Body of pancreas (tissue), 4 donors: ENCODE results near the gene SLC9A1. TPM values are rescaled to one million over a fixed set of nuclear protein-coding genes. Genes with fewer than 3 reads are reported as not detected.

Experiments used
- ATAC-seq: fragments of 150-250 bp; one replicate; pipeline ENCODE4 v1.9.1; 2016
- DNase-seq, 4 donors: peaks; one replicate each; pipeline ENCODE4 v3.0.0-alpha.2; 2019
- H3K27ac ChIP-seq, 4 donors: fragments of 200-600 bp; sonication (generic); 1 replicate in 3 of 4; 2 replicates in 1 of 4; pipeline versions ENCODE4 v1.5.1 to v1.6.1; 2016 to 2019; ENCODE audit warnings: mild to moderate bottlenecking in 1 of 4, mixed read lengths in 1 of 4, moderate library complexity in 1 of 4
- H3K27me3 ChIP-seq, 2 donors: fragments of 200-600 bp; sonication (generic); one replicate each; pipeline ENCODE4 v1.6.0; 2016; ENCODE audit warnings: mild to moderate bottlenecking in 1 of 2
- H3K36me3 ChIP-seq, 2 donors: fragments of 200-600 bp; sonication (generic); replicated peaks in 1 of 2; 2 replicates each; pipeline ENCODE4 v1.5.1; 2016; ENCODE audit warnings: low read depth in 2 of 2; ENCODE audit not compliant: insufficient read depth in 1 of 2
- H3K4me1 ChIP-seq: fragments of 200-600 bp; sonication (generic); one replicate; pipeline ENCODE4 v1.6.0; 2016
- H3K4me3 ChIP-seq, 2 donors: fragments of 200-600 bp; sonication (generic); 1 replicate in 1 of 2; 2 replicates in 1 of 2; pipeline ENCODE4 v1.5.1; 2016 to 2019
- H3K9me3 ChIP-seq, 3 donors: fragments of 200-600 bp; sonication (generic); 1 replicate in 2 of 3; 2 replicates in 1 of 3; pipeline ENCODE4 v1.5.1; 2016
- CTCF ChIP-seq, 7 experiments: fragments of 450-650 bp in 4 of 7; fragments of 200-600 bp in 3 of 7; sonication (generic) in 3 of 7; IDR thresholded peaks; one replicate each; pipeline ENCODE4 v1.5.1; 2016 to 2019; ENCODE audit warnings: antibody characterized with exemption in 7 of 7
- POLR2A ChIP-seq, 3 donors: fragments of 450-650 bp; IDR thresholded peaks; one replicate each; pipeline ENCODE4 v1.6.1; 2016; ENCODE audit warnings: antibody characterized with exemption in 3 of 3, mild to moderate bottlenecking in 2 of 3
- WGBS, 2 donors: methylation state at CpG; one replicate each; pipeline ENCODE4 v1.1.5; 2017; 5-methylcytosine and 5-hydroxymethylcytosine counted together
- intact Hi-C: fragments of 100-400 bp; cut with DNase I; formaldehyde crosslinking; loops from one replicate; pipeline ENCODE4 v1.15.1; 2023
- total RNA-seq, 2 donors: library from RNA; depleted of rRNA; stranded (reverse); fragments of >200 nt; gene quantifications; one replicate each; pipeline ENCODE4 v1.1.0, GENCODE V29; 2016

SLC9A1 gene
- total RNA-seq, 2 donors from 2014 or later = 6.9 to 7.8 TPM

GRCh38 chr1:27150183-27150582 lies 4.7 kb downstream of the SLC9A1 start:
- ATAC-seq = no peak
- DNase-seq = no peak
- H3K9me3 ChIP-seq = no peaks in the 10 kb centered on the region
- no peaks in the 10 kb centered on the region for H3K36me3 ChIP-seq
- H3K27me3 ChIP-seq = no peaks in the 10 kb centered on the region
- H3K4me1 ChIP-seq = peaks cover 42% of the 10 kb centered on the region
- H3K27ac ChIP-seq = no peak overlapping the region
- TF ChIP-seq CTCF (IDR thresholded peaks at IDR 0.05) = no peak
- TF ChIP-seq POLR2A (IDR thresholded peaks at IDR 0.05) = no peak
- intact Hi-C loops = no loop called here
- H3K4me3 ChIP-seq = no peak overlapping the region
- 62 to 64% methylated on average over 3 of the region's 3 CpGs for WGBS, 2 donors

GRCh38 chr1:27149762-27150113 lies 5.2 kb downstream of the SLC9A1 start:
- TF ChIP-seq CTCF (IDR thresholded peaks at IDR 0.05) (no peak), POLR2A (IDR thresholded peaks at IDR 0.05) (no peak)
- WGBS, 2 donors = 81 to 84% methylated on average over 4 of the region's 4 CpGs
- no peaks in the 10 kb centered on the region for H3K36me3 ChIP-seq
- no peaks in the 10 kb centered on the region for H3K27me3 ChIP-seq
- DNase-seq (no peak), ATAC-seq (no peak)
- H3K4me1 ChIP-seq = peaks cover 42% of the 10 kb centered on the region
- H3K9me3 ChIP-seq = no peaks in the 10 kb centered on the region
- H3K4me3 ChIP-seq = no peak overlapping the region
- intact Hi-C loops = no loop called here
- H3K27ac ChIP-seq = no peak overlapping the region

GRCh38 chr1:27149084-27149761 lies 5.7 kb downstream of the SLC9A1 start:
- TF ChIP-seq POLR2A (IDR thresholded peaks at IDR 0.05) (no peak), CTCF (IDR thresholded peaks at IDR 0.05) (no peak)
- Histone ChIP-seq H3K9me3 (no peaks in the 10 kb centered on the region), H3K4me3 (no peak overlapping the region), H3K27me3 (no peaks in the 10 kb centered on the region), H3K27ac (no peak overlapping the region), H3K36me3 (no peaks in the 10 kb centered on the region), H3K4me1 (peaks cover 44% of the 10 kb centered on the region)
- intact Hi-C loops = no loop called here
- no peak for ATAC-seq
- WGBS, 2 donors = 67 to 77% methylated on average over 8 of the region's 8 CpGs
- no peak for DNase-seq

GRCh38 chr1:27148591-27148990 lies 6.3 kb downstream of the SLC9A1 start:
- 95% methylated on average over 2 of the region's 2 CpGs; no CpG with 5 or more reads in 1 of the 2 donors for WGBS, 2 donors

More at GRCh38 chr1:27148591-27148990, 6.3 kb downstream of the SLC9A1 start:
- no peak for ATAC-seq
- Histone ChIP-seq H3K27me3 (no peaks in the 10 kb centered on the region), H3K4me3 (no peak overlapping the region), H3K4me1 (peaks cover 40% of the 10 kb centered on the region), H3K9me3 (no peaks in the 10 kb centered on the region), H3K27ac (no peak overlapping the region), H3K36me3 (no peaks in the 10 kb centered on the region)
- TF ChIP-seq CTCF (IDR thresholded peaks at IDR 0.05) = no peak
- DNase-seq = no peak
- intact Hi-C loops = no loop called here
